ENCODE results near the gene GM2A.
"Not testable (repeated sequence)": the region's sequence is repeated elsewhere in the genome, so short reads cannot be mapped to it uniquely, and the experiment has no call there.

Gene GM2A

DNA sequence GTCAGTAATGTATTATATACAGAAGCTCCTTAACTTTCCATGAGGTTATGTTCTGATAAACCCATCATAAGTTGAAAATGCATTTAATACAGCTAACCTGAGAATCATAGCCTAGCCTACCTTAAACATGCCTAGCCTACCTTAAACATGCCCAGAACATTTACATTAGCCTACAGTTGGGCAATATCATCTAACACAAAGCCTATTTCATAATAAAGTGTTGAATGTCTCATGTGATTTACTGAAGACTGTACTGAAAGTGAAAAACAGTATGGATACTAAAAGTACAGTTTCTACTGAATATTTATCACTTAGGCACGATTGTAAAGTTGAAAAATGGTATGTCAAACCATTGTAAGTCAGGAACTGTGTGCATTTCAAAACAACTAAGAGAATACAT lies 1.6 kb downstream of the GM2A start:
- peaks cover 6 to 19% of the 10 kb centered on the region in 2 donors for H3K4me1 ChIP-seq (ENCODE audit: control insufficient read depth in 1 of 2, insufficient read depth in 2 of 2, low read length in 2 of 2)
- no peaks in the 10 kb centered on the region for H3K36me3 ChIP-seq (ENCODE audit: control insufficient read depth in 1 of 2, insufficient read depth in 2 of 2, low read length in 2 of 2)

DNA sequence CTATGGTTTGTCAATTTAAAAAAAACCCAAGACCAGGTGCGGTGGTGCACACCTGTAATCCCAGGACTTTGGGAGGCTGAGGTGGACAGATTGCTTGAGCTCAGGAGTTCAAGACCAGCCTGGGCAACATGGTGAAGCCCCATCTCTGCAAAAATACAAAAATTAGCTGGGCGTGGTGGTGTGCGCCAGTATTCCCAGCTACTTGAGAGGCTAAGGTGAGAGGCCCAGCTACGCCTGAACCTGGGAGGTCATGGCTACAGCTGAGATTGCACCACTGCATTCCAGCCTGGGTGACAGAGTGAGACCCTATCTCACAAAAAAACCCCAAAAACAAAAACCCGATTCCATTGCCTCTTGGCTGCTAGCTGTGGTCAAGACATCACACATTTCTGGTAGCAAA lies 2.0 kb downstream of the GM2A start:
- H3K27ac ChIP-seq (ENCODE audit: low read length); H3K36me3 ChIP-seq (ENCODE audit: control insufficient read depth in 1 of 2, insufficient read depth in 2 of 2, low read length in 2 of 2); H3K27me3 ChIP-seq (ENCODE audit: low read depth, low read length); H3K9me3 ChIP-seq (ENCODE audit: control insufficient read depth in 1 of 2, low read length in 2 of 2); H3K4me3 ChIP-seq (ENCODE audit: low read depth in 1 of 2, low read length in 2 of 2): not testable (repeated sequence)
- peaks cover 6 to 19% of the 10 kb centered on the region in 2 donors for H3K4me1 ChIP-seq (ENCODE audit: control insufficient read depth in 1 of 2, insufficient read depth in 2 of 2, low read length in 2 of 2)

More for the DNA sequence above, 1.6 kb downstream of the GM2A start:
- Histone ChIP-seq H3K27ac (ENCODE audit: low read length) (no peak overlapping the region), H3K9me3 (ENCODE audit: control insufficient read depth in 1 of 2, low read length in 2 of 2) (no peaks in the 10 kb centered on the region), H3K4me3 (ENCODE audit: low read depth in 1 of 2, low read length in 2 of 2) (peak overlapping the region in 1 of 2 donors; percentile 70), H3K27me3 (ENCODE audit: low read depth, low read length) (no peaks in the 10 kb centered on the region)

DNA sequence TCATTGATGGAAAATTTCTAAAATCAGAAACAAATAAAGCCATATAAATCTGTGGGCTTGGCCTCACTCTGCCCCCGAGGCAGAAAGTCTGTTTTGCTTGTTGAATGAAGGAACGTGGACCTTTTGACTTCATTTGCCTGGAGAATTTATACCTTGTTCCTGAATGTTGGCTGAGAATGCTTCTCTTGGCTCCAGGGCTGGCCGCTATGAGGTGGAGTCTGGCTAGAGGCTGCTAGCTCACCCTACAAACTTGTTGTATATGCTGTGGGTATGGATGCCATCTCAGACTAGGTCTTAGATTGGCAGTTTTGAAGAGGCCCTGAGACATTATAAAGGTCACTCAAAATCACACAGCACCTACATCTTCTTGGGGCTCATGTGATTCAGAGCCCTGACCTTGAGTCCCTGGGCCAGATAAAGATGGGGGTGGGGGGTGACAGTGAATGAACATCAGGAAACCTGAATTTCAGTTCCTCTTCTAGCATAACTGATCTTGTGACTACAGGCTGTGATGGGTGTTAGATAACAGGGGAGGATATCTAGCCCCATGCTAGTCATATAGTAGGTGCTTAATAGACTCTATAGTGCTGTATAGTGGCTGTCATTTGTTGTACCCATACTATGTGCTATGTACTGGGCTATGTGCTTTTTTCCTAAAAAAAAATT lies 2.8 kb downstream of the GM2A start:
- H3K9me3 ChIP-seq (ENCODE audit: control insufficient read depth in 1 of 2, low read length in 2 of 2), result no peaks in the 10 kb centered on the region
- H3K4me3 ChIP-seq (ENCODE audit: low read depth in 1 of 2, low read length in 2 of 2), result no peak overlapping the region
- no peaks in the 10 kb centered on the region for H3K36me3 ChIP-seq (ENCODE audit: control insufficient read depth in 1 of 2, insufficient read depth in 2 of 2, low read length in 2 of 2)
- peaks cover 6 to 19% of the 10 kb centered on the region in 2 donors for H3K4me1 ChIP-seq (ENCODE audit: control insufficient read depth in 1 of 2, insufficient read depth in 2 of 2, low read length in 2 of 2)
- no peak overlapping the region for H3K27ac ChIP-seq (ENCODE audit: low read length)
- H3K27me3 ChIP-seq (ENCODE audit: low read depth, low read length), result no peaks in the 10 kb centered on the region

DNA sequence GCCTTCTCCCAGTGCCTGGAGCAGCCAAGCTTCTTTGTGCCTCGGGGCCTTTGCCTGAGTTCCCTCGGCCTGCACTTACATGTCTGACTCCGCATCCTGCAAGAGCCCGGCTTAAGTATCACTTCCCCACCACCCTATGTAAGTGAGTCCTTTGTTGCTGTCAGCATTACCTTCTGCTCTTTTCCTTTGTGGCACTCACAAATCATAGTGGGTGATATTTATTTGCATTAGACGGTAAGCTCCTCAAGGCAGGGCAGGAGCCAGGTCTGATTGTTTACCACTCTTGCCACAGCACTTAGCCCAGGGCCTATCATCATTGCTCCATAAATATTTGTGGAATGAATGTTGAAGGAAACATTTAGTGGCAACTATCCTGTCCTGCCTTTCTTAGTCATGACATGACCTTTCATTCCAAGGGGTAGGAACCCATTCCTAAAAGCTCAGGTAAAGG lies 4.8 kb downstream of the GM2A start:
- H3K27ac ChIP-seq (ENCODE audit: low read length), result no peak overlapping the region
- peaks cover 6 to 14% of the 10 kb centered on the region in 2 donors for H3K4me1 ChIP-seq (ENCODE audit: control insufficient read depth in 1 of 2, insufficient read depth in 2 of 2, low read length in 2 of 2)
- H3K9me3 ChIP-seq (ENCODE audit: control insufficient read depth in 1 of 2, low read length in 2 of 2), result no peaks in the 10 kb centered on the region
- H3K27me3 ChIP-seq (ENCODE audit: low read depth, low read length), result no peaks in the 10 kb centered on the region
- peaks cover 0 to 7% of the 10 kb centered on the region in 2 donors for H3K36me3 ChIP-seq (ENCODE audit: control insufficient read depth in 1 of 2, insufficient read depth in 2 of 2, low read length in 2 of 2)
- H3K4me3 ChIP-seq (ENCODE audit: low read depth in 1 of 2, low read length in 2 of 2), result no peak overlapping the region

DNA sequence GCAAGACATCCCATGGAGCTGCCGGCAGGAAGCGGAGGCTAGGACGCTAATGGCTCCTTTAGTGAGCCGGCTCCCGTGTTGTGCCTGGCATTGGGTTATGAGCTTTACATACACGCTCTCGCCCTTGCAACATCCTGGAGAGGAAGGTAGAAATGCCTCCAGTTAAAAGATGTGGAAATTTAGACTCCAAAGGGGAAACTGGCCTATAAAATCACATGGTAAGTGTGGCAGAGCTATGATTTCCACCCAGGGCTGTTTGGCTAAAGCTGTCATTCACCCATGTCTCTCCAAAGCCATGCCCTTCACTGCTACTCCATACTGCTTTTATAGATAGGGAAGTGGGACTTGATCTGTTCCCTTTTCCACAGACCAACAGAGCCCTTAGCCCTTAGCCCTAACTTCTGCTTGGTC lies 5.2 kb downstream of the GM2A start:
- H3K4me3 ChIP-seq (ENCODE audit: low read depth in 1 of 2, low read length in 2 of 2), result no peak overlapping the region
- H3K36me3 ChIP-seq (ENCODE audit: control insufficient read depth in 1 of 2, insufficient read depth in 2 of 2, low read length in 2 of 2), result peaks cover 0 to 8% of the 10 kb centered on the region in 2 donors
- no peaks in the 10 kb centered on the region for H3K27me3 ChIP-seq (ENCODE audit: low read depth, low read length)
- H3K27ac ChIP-seq (ENCODE audit: low read length), result no peak overlapping the region
- H3K4me1 ChIP-seq (ENCODE audit: control insufficient read depth in 1 of 2, insufficient read depth in 2 of 2, low read length in 2 of 2), result peaks cover 6 to 14% of the 10 kb centered on the region in 2 donors
- H3K9me3 ChIP-seq (ENCODE audit: control insufficient read depth in 1 of 2, low read length in 2 of 2), result no peaks in the 10 kb centered on the region

DNA sequence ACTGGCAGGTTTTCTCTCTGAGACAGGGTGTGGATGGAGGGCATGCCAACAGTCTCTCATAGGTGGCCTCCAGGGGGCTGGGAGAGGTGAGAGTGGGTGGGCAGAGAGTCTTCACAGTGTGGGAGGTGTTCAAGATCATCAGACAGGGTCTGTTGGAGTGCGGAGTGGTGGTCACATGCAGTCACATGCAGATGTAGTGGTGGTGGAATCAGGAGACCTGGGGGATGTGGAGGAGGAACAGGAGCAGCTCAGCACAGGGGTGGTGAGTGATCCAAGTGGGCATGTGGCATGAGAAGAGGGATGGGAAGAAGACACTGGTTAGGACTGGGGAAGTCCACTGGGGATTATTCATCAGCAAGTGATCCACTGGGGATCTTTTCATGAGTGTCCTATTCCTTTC lies 5.8 kb downstream of the GM2A start:
- H3K27ac ChIP-seq (ENCODE audit: low read length), result no peak overlapping the region
- no peaks in the 10 kb centered on the region for H3K27me3 ChIP-seq (ENCODE audit: low read depth, low read length)
- no peaks in the 10 kb centered on the region for H3K9me3 ChIP-seq (ENCODE audit: control insufficient read depth in 1 of 2, low read length in 2 of 2)
- no peak overlapping the region for H3K4me3 ChIP-seq (ENCODE audit: low read depth in 1 of 2, low read length in 2 of 2)
- peaks cover 0 to 8% of the 10 kb centered on the region in 2 donors for H3K36me3 ChIP-seq (ENCODE audit: control insufficient read depth in 1 of 2, insufficient read depth in 2 of 2, low read length in 2 of 2)
- peaks cover 2 to 8% of the 10 kb centered on the region in 2 donors for H3K4me1 ChIP-seq (ENCODE audit: control insufficient read depth in 1 of 2, insufficient read depth in 2 of 2, low read length in 2 of 2)

DNA sequence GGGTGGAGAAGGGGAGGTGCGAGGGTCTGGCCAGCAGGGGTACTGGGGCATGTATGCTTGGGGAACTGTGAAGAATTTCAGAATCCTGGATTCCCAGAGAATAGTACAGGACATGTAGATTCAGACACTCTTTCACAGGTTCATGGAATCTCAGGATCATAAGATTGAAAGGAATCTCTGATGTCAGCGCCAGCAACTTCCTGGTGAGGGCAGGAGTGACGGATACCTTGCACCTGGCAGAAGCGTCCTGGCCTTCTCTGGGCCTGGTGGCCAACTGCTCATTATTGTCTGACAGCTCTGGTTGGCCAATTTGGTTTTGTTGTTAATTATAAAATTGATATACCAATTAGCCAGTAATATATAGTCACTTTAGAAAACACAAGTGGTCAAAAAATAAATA lies 6.9 kb downstream of the GM2A start:
- Histone ChIP-seq H3K9me3 (ENCODE audit: control insufficient read depth in 1 of 2, low read length in 2 of 2) (no peaks in the 10 kb centered on the region), H3K27me3 (ENCODE audit: low read depth, low read length) (no peaks in the 10 kb centered on the region), H3K4me3 (ENCODE audit: low read depth in 1 of 2, low read length in 2 of 2) (no peak overlapping the region), H3K4me1 (ENCODE audit: control insufficient read depth in 1 of 2, insufficient read depth in 2 of 2, low read length in 2 of 2) (no peaks in the 10 kb centered on the region), H3K27ac (ENCODE audit: low read length) (no peak overlapping the region), H3K36me3 (ENCODE audit: control insufficient read depth in 1 of 2, insufficient read depth in 2 of 2, low read length in 2 of 2) (peaks cover 0 to 12% of the 10 kb centered on the region in 2 donors)

DNA sequence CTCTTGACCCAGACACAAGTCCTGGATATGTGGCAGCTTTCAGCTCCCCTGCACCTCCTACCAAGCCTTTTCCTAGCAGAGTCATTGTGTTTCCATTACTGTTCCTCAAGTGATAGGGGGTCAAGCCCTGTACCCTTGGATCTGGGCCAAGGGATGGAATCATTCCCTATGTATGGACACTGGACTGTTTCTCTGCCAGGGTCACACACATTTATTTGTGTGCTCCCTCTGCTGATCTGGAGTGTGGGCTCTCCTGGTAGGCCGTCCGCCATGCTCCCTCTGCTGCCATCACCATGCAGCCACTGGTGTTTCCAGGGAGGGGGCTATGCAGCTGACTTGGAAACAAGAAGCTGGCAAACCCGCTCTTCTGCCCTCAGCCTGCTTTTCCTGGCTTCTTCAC lies 9.5 kb downstream of the GM2A start:
- Histone ChIP-seq H3K36me3 (ENCODE audit: control insufficient read depth in 1 of 2, insufficient read depth in 2 of 2, low read length in 2 of 2) (peaks cover 12 to 34% of the 10 kb centered on the region in 2 donors), H3K4me1 (ENCODE audit: control insufficient read depth in 1 of 2, insufficient read depth in 2 of 2, low read length in 2 of 2) (no peaks in the 10 kb centered on the region), H3K9me3 (ENCODE audit: control insufficient read depth in 1 of 2, low read length in 2 of 2) (no peaks in the 10 kb centered on the region), H3K27ac (ENCODE audit: low read length) (no peak overlapping the region), H3K27me3 (ENCODE audit: low read depth, low read length) (no peaks in the 10 kb centered on the region), H3K4me3 (ENCODE audit: low read depth in 1 of 2, low read length in 2 of 2) (no peak overlapping the region)

DNA sequence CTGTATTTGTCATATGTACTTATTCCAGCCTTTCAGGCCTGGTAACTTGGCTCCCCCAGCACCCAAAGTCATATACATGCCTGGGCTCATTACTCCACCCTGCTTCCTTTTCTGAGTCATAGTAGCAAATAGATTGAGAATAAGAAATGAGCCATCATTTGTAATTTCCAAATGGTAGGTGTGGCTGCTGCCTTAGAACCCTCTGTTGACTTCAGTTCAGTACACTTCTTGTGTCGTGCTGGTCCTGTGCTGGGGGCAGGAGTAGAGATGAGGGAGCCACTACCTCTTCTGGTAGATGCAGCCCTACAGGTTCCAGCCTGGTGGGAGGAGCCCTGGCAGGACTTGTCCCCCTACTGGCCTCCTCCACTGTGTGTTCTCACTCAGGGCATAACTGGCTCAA lies 11.1 kb downstream of the GM2A start:
- H3K9me3 ChIP-seq (ENCODE audit: control insufficient read depth in 1 of 2, low read length in 2 of 2), result no peaks in the 10 kb centered on the region
- H3K4me1 ChIP-seq (ENCODE audit: control insufficient read depth in 1 of 2, insufficient read depth in 2 of 2, low read length in 2 of 2), result no peaks in the 10 kb centered on the region
- H3K27ac ChIP-seq (ENCODE audit: low read length), result no peak overlapping the region
- H3K27me3 ChIP-seq (ENCODE audit: low read depth, low read length), result no peaks in the 10 kb centered on the region
- H3K36me3 ChIP-seq (ENCODE audit: control insufficient read depth in 1 of 2, insufficient read depth in 2 of 2, low read length in 2 of 2), result peaks cover 16 to 46% of the 10 kb centered on the region in 2 donors
- no peak overlapping the region for H3K4me3 ChIP-seq (ENCODE audit: low read depth in 1 of 2, low read length in 2 of 2)

DNA sequence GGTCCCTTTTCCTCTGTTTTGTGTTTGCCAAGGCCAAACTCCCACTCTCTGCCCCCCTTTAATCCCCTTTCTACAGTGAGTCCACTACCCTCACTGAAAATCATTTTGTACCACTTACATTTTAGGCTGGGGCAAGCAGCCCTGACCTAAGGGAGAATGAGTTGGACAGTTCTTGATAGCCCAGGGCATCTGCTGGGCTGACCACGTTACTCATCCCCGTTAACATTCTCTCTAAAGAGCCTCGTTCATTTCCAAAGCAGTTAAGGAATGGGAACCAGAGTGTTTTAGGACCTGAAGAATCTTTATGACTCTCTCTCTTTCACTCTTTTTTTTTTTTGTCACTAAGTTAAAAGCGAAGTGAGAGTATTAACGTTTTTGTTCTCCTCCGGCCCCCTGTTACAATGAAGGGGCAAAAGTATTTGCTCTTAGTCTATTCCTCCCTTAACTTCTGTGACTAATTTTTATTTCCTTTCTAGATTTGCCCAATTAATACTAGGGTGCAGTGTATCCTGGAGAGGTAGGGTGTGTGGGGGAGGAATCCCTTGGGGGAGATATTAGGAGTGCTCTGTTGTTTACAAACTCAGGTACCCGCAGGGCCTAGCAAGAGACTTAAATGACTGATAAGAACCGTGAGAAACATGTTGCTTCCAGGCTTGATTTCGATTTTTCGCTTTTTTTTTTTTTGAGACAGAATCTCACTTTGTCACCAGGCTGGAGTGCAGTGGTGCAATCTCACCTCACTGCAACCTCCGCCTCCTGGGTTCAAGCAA lies 14.7 kb downstream of the GM2A start:
- Histone ChIP-seq H3K27me3 (ENCODE audit: low read depth, low read length) (no peaks in the 10 kb centered on the region), H3K4me1 (ENCODE audit: control insufficient read depth in 1 of 2, insufficient read depth in 2 of 2, low read length in 2 of 2) (no peaks in the 10 kb centered on the region), H3K27ac (ENCODE audit: low read length) (no peak overlapping the region), H3K4me3 (ENCODE audit: low read depth in 1 of 2, low read length in 2 of 2) (no peak overlapping the region), H3K36me3 (ENCODE audit: control insufficient read depth in 1 of 2, insufficient read depth in 2 of 2, low read length in 2 of 2) (peaks cover 25 to 48% of the 10 kb centered on the region in 2 donors), H3K9me3 (ENCODE audit: control insufficient read depth in 1 of 2, low read length in 2 of 2) (no peaks in the 10 kb centered on the region)

DNA sequence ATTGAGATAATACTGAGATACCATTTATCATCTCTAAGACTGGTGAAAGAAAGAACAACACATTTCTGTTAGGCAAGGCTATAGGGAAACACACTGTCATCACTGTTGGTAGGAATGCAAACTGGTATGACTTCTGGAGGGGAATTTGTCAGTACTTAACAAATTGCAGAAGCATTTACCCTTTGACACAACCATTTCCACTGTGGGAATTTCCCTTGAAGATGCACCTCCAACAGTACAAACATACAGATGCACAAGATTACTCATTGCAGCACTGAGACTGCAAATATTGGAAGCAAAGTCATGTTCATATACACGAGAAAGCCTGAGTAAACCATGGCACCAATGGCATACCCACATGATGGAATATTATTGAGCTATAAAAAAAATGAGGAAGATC lies 17.6 kb downstream of the GM2A start:
- Histone ChIP-seq H3K9me3 (ENCODE audit: control insufficient read depth in 1 of 2, low read length in 2 of 2) (no peaks in the 10 kb centered on the region), H3K27me3 (ENCODE audit: low read depth, low read length) (no peaks in the 10 kb centered on the region), H3K4me1 (ENCODE audit: control insufficient read depth in 1 of 2, insufficient read depth in 2 of 2, low read length in 2 of 2) (no peaks in the 10 kb centered on the region), H3K4me3 (ENCODE audit: low read depth in 1 of 2, low read length in 2 of 2) (no peak overlapping the region), H3K27ac (ENCODE audit: low read length) (no peak overlapping the region), H3K36me3 (ENCODE audit: control insufficient read depth in 1 of 2, insufficient read depth in 2 of 2, low read length in 2 of 2) (peaks cover 25 to 35% of the 10 kb centered on the region in 2 donors)

Measured in muscle layer of duodenum (tissue), 2 donors.